Uterus (tissue), 2 donors: ENCODE measurements around the gene LOXL3.

ENCODE experiments used
- POLR2A ChIP-seq, 2 donors: fragments of 450-650 bp; IDR thresholded peaks; one replicate each; pipeline ENCODE4 v1.6.1; 2016; ENCODE audit warnings: antibody characterized with exemption in 2 of 2, mild to moderate bottlenecking in 1 of 2, moderate library complexity in 1 of 2
- TF ChIP-seq, protein P1 (sequence below), 4 experiments: fragments of 200-600 bp in 2 of 4; fragments of 450-650 bp in 2 of 4; sonication (generic) in 2 of 4; IDR thresholded peaks; one replicate each; pipeline ENCODE4 v1.5.1; 2016 to 2019; ENCODE audit warnings: antibody characterized with exemption in 4 of 4, mild to moderate bottlenecking in 2 of 4, moderate library complexity in 1 of 4

DNA sequence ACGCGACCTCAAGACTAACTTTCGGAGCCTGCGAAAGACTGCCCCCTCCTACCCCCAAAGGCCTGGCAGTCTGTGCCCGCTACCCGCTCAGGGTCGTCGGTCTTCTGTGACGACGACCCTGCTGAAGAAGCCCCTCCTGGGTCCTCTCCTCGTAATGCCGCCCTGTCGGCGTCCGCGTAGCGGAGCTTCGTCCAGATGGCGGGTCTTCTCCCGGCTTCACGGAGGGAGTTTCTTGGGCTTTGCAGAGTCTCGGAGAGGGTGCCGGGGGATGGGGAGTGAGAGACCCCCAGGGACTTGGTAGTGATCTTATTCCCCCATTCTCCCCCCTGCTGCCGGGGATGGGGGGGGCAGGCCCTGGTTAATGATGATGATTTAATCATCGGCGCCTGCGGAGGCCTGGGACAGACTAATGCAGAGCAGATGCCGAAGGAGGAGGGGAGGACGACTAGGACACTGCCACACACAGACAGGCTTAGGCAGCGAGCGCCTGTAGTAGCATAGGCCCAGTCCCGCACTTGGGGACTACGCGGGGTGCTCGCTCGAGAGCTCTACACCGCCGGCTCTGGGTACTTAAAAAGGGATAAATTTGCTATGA lies 45.7 kb downstream of the LOXL3 start:
- TF ChIP-seq, protein P1, sequence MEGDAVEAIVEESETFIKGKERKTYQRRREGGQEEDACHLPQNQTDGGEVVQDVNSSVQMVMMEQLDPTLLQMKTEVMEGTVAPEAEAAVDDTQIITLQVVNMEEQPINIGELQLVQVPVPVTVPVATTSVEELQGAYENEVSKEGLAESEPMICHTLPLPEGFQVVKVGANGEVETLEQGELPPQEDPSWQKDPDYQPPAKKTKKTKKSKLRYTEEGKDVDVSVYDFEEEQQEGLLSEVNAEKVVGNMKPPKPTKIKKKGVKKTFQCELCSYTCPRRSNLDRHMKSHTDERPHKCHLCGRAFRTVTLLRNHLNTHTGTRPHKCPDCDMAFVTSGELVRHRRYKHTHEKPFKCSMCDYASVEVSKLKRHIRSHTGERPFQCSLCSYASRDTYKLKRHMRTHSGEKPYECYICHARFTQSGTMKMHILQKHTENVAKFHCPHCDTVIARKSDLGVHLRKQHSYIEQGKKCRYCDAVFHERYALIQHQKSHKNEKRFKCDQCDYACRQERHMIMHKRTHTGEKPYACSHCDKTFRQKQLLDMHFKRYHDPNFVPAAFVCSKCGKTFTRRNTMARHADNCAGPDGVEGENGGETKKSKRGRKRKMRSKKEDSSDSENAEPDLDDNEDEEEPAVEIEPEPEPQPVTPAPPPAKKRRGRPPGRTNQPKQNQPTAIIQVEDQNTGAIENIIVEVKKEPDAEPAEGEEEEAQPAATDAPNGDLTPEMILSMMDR (IDR thresholded peaks at IDR 0.05), result no peak
- no peak for TF ChIP-seq POLR2A (IDR thresholded peaks at IDR 0.05)
